GM18499 (cell line): Measurements from ENCODE around the gene ZNF433.
"Not testable (repeated sequence)": the region's sequence is repeated elsewhere in the genome, so short reads cannot be mapped to it uniquely, and the experiment has no call there.

Source experiments
- ATAC-seq: cut with Tn5 transposase; IDR thresholded peaks from one replicate; pipeline ENCODE4 v1.9.1; 2021; ENCODE audit warnings: moderate number of reproducible peaks; ENCODE audit not compliant: insufficient read depth, unreplicated experiment

ZNF433 gene

GRCh38 chr19:11991921-11992320 is 43.6 kb downstream of the ZNF433 start:
- ATAC-seq = not testable (repeated sequence)

GRCh38 chr19:11989112-11989456 is 46.4 kb downstream of the ZNF433 start:
- no peak for ATAC-seq

- ATAC-seq = no peak
Observed at GRCh38 chr19:11987405-11988281, 47.8 kb downstream of the ZNF433 start.

- ATAC-seq = no peak
Observed at GRCh38 chr19:11986754-11987153, 48.7 kb downstream of the ZNF433 start.

- ATAC-seq = no peak
Observed at GRCh38 chr19:11984986-11985385, 50.5 kb downstream of the ZNF433 start.

GRCh38 chr19:11982526-11982925 is 53.0 kb downstream of the ZNF433 start:
- no peak for ATAC-seq

GRCh38 chr19:11979527-11979926 is 56.0 kb downstream of the ZNF433 start:
- no peak for ATAC-seq

- no peak for ATAC-seq
Observed at GRCh38 chr19:11978492-11979100, 56.9 kb downstream of the ZNF433 start.

GRCh38 chr19:11973019-11973810 is 62.3 kb downstream of the ZNF433 start:
- no peak for ATAC-seq

- ATAC-seq = no peak
Observed at GRCh38 chr19:11971041-11971440, 64.4 kb downstream of the ZNF433 start.

GRCh38 chr19:11970174-11970573 is 65.3 kb downstream of the ZNF433 start:
- ATAC-seq = no peak

GRCh38 chr19:11964858-11965645 is 70.4 kb downstream of the ZNF433 start, which contains the start of gene ZNF763:
Gene ZNF763, plus strand, starts transcription at chr19:11965040. Its CDS starts 169 bp downstream, at chr19:11965209.
- no peak for ATAC-seq
